ENCODE data around the gene DLEC1.

DLEC1 gene

DNA sequence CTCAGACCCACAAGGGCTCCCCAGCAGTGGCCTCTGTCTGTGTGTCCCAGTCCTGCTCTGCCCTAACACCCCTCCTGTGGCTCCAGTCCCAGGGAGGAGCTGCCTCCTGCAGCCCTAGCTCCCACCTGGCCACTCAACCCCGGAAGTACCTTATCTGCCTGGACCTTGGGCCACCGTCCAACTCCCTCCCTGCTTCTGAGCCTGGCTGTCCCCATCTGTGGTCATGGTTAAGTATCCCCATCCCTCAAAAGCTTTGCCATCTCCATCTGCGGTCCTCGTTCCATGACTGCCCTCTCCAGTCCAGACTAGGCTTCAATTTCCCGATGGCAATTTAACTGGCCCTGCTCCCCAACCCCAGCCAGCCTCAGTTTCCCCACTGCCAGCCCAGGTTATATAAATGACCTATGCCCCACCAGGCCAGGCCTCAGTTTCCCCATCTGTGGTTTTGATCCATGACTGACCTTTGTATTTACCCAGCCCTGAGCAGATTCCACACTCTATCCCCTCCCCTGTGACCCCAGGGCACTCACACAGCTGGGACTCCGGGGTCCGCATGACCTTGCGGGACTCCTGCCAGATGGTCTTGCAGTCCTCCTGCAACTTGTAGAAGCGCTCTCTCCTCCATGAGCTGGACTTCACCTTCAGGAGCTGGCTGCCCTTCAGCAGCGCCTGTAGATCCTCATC is 19.2 kb upstream of the DLEC1 start:
- TF ChIP-seq, protein P1, sequence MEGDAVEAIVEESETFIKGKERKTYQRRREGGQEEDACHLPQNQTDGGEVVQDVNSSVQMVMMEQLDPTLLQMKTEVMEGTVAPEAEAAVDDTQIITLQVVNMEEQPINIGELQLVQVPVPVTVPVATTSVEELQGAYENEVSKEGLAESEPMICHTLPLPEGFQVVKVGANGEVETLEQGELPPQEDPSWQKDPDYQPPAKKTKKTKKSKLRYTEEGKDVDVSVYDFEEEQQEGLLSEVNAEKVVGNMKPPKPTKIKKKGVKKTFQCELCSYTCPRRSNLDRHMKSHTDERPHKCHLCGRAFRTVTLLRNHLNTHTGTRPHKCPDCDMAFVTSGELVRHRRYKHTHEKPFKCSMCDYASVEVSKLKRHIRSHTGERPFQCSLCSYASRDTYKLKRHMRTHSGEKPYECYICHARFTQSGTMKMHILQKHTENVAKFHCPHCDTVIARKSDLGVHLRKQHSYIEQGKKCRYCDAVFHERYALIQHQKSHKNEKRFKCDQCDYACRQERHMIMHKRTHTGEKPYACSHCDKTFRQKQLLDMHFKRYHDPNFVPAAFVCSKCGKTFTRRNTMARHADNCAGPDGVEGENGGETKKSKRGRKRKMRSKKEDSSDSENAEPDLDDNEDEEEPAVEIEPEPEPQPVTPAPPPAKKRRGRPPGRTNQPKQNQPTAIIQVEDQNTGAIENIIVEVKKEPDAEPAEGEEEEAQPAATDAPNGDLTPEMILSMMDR (IDR thresholded peaks at IDR 0.05; ENCODE audit: low read depth, low read length): no peak
- TF ChIP-seq EZH2phosphoT487 (IDR thresholded peaks at IDR 0.05; ENCODE audit: low read depth): no peak
- no peaks in the 10 kb centered on the region for H3K36me3 ChIP-seq (replicated peaks; ENCODE audit: low read depth, low read length)
- H3K27ac ChIP-seq (ENCODE audit: low read length): no peak overlapping the region
- no peak overlapping the region for H2AFZ ChIP-seq (ENCODE audit: low read depth, low read length)
- no peak overlapping the region for H3K4me3 ChIP-seq (ENCODE audit: low read length)
- H3K27me3 ChIP-seq (ENCODE audit: low read depth, low read length): no peaks in the 10 kb centered on the region
- no peaks in the 10 kb centered on the region for H4K20me1 ChIP-seq (ENCODE audit: insufficient read depth, low read length)
- no peaks in the 10 kb centered on the region for H3K9me3 ChIP-seq (ENCODE audit: insufficient read depth, low read length)
- peaks cover 6% of the 10 kb centered on the region; the same call in 1 of the 2 replicates for H3K4me1 ChIP-seq (ENCODE audit: low read length)
- no peak overlapping the region for H3K9ac ChIP-seq (ENCODE audit: low read length)
- H3K79me2 ChIP-seq (ENCODE audit: low read length): no peaks in the 10 kb centered on the region
- no peak overlapping the region for H3K4me2 ChIP-seq (ENCODE audit: low read length)

DNA sequence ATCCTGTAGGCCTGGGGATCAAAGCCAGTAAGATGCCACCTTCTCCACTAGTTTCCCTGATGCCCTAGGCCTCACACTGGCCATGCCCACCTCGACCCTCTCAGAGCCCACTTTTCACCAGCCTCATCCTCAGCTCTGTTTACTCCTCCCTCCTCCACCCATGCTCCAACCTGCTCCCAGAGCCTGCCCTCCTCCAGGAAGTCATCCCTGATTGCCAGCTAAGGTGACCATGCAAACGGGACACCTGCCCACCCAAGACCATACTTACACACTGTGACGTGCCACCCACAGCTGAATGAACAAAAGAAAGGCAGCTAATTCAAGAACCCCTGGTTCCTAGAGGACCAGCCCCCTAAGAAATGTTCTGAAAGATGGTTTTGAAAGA is 18.7 kb upstream of the DLEC1 start:
- TF ChIP-seq, protein P1 (IDR thresholded peaks at IDR 0.05; ENCODE audit: low read depth, low read length): no peak
- no peak for TF ChIP-seq EZH2phosphoT487 (IDR thresholded peaks at IDR 0.05; ENCODE audit: low read depth)
- Histone ChIP-seq H3K79me2 (ENCODE audit: low read length) (no peaks in the 10 kb centered on the region), H2AFZ (ENCODE audit: low read depth, low read length) (no peak overlapping the region), H3K4me1 (ENCODE audit: low read length) (peaks cover 7% of the 10 kb centered on the region), H3K9ac (ENCODE audit: low read length) (no peak overlapping the region), H3K4me3 (ENCODE audit: low read length) (no peak overlapping the region), H4K20me1 (ENCODE audit: insufficient read depth, low read length) (no peaks in the 10 kb centered on the region), H3K27ac (ENCODE audit: low read length) (no peak overlapping the region), H3K36me3 (replicated peaks; ENCODE audit: low read depth, low read length) (no peaks in the 10 kb centered on the region), H3K9me3 (ENCODE audit: insufficient read depth, low read length) (no peaks in the 10 kb centered on the region), H3K4me2 (ENCODE audit: low read length) (no peak overlapping the region), H3K27me3 (ENCODE audit: low read depth, low read length) (no peaks in the 10 kb centered on the region)

DNA sequence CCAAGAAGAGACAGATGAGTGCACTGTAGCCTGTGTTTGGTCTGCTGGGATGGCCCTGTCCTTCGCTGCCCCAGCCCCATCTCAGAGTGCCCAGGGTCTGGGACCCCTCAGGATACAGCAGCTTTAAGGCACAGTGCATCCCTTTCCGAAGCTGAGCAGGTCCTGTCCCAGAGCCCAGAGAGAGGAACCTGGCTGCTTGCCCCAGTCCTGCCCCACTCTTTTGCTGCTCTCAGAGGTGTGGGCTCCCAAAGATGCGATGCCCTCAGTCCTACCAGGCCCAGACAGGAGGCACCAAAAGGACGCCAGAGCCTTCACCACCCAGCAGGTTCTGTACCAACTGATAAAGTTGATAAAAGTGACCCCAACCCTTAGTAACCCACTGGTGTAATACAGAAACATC is 17.8 kb upstream of the DLEC1 start:
- no peak overlapping the region for H3K4me3 ChIP-seq (ENCODE audit: low read length)

DNA sequence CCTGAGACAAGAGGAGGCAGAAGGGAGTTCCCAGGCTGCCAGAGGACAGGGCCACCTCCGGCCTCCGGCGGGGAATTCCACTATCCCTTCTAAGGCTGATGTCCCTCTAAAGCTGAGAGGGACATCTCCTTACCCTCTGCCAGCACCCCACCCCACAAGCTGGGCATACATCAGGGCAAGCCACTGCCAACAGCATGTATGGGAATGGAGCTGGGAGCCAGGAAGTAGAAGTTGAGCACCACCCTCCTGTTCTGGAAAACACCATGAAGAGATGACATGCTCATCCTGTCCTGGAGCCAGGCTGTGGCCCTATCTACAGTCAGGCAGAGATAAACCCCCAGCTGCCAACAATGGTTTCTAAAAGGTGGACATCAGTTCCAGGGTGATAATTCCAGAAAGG is 16.7 kb upstream of the DLEC1 start:
- H3K27me3 ChIP-seq (ENCODE audit: low read depth, low read length): no peaks in the 10 kb centered on the region
- no peak for TF ChIP-seq EZH2phosphoT487 (IDR thresholded peaks at IDR 0.05; ENCODE audit: low read depth)
- TF ChIP-seq, protein P1 (IDR thresholded peaks at IDR 0.05; ENCODE audit: low read depth, low read length): no peak
- H3K4me3 ChIP-seq (ENCODE audit: low read length): no peak overlapping the region
- peaks cover 13% of the 10 kb centered on the region for H3K4me1 ChIP-seq (ENCODE audit: low read length)
- no peak overlapping the region for H3K27ac ChIP-seq (ENCODE audit: low read length)
- H2AFZ ChIP-seq (ENCODE audit: low read depth, low read length): no peak overlapping the region
- H3K4me2 ChIP-seq (ENCODE audit: low read length): no peak overlapping the region
- H3K79me2 ChIP-seq (ENCODE audit: low read length): no peaks in the 10 kb centered on the region
- no peaks in the 10 kb centered on the region for H4K20me1 ChIP-seq (ENCODE audit: insufficient read depth, low read length)
- no peak overlapping the region for H3K9ac ChIP-seq (ENCODE audit: low read length)
- no peaks in the 10 kb centered on the region for H3K9me3 ChIP-seq (ENCODE audit: insufficient read depth, low read length)
- no peaks in the 10 kb centered on the region for H3K36me3 ChIP-seq (replicated peaks; ENCODE audit: low read depth, low read length)

More for the DNA sequence above, 17.8 kb upstream of the DLEC1 start:
- H4K20me1 ChIP-seq (ENCODE audit: insufficient read depth, low read length): no peaks in the 10 kb centered on the region
- H3K79me2 ChIP-seq (ENCODE audit: low read length): no peaks in the 10 kb centered on the region
- H3K36me3 ChIP-seq (replicated peaks; ENCODE audit: low read depth, low read length): no peaks in the 10 kb centered on the region
- no peaks in the 10 kb centered on the region for H3K27me3 ChIP-seq (ENCODE audit: low read depth, low read length)
- H3K27ac ChIP-seq (ENCODE audit: low read length): no peak overlapping the region
- TF ChIP-seq, protein P1 (IDR thresholded peaks at IDR 0.05; ENCODE audit: low read depth, low read length): no peak
- no peak for TF ChIP-seq EZH2phosphoT487 (IDR thresholded peaks at IDR 0.05; ENCODE audit: low read depth)
- H2AFZ ChIP-seq (ENCODE audit: low read depth, low read length): no peak overlapping the region
- peaks cover 13% of the 10 kb centered on the region for H3K4me1 ChIP-seq (ENCODE audit: low read length)
- no peaks in the 10 kb centered on the region for H3K9me3 ChIP-seq (ENCODE audit: insufficient read depth, low read length)
- no peak overlapping the region for H3K9ac ChIP-seq (ENCODE audit: low read length)
- H3K4me2 ChIP-seq (ENCODE audit: low read length): no peak overlapping the region
